TTC549 (cell line): ENCODE data around the gene UNC93B1.
"Not testable (repeated sequence)": the region's sequence is repeated elsewhere in the genome, so short reads cannot be mapped to it uniquely, and the experiment has no call there.

Experiments
- FAIRE-seq: peaks from 2 replicates; lab custom pipeline; 2012; peaks lifted over from hg19 to GRCh38; lab: Jason Lieb, UNC

The UNC93B1 gene

DNA sequence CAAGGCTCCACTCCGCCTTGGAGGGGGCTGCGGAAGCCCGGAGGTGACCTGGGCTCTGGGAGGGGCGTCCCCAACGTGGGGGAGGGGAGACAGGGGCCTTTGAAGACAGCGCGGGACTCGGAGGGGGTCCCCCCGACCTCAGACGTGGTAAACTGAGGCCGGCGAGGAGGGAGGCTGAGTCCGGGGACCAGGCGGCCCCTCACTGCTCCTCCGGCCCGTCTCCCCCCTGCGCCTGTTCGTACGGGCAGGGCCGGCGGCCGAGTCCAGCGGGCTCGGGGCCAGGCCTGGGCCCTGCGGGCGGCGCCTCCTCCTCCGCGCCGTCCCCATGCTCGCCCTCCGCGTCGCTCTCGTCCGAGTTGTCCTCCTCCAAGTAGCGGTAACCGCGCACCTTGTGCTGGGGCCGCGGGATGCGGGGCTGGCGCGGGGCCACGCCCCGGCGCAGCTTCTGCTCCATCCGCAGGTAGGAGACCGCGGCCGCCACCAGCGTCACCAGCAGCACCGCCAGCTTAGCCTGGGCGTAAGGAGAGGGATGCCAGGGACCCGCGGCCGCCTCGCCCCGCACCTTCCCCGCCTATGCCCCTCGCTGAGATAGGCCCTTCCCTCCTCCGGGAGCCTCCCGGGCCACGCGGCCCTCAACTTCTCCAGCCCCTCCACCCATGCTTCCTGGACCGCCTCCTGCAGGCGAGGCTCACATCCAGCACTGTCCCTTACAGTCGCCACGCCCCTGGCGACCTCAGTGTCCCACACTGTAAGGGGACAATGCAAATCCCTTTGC is 12.4 kb downstream of the UNC93B1 start:
- not testable (repeated sequence) for FAIRE-seq

DNA sequence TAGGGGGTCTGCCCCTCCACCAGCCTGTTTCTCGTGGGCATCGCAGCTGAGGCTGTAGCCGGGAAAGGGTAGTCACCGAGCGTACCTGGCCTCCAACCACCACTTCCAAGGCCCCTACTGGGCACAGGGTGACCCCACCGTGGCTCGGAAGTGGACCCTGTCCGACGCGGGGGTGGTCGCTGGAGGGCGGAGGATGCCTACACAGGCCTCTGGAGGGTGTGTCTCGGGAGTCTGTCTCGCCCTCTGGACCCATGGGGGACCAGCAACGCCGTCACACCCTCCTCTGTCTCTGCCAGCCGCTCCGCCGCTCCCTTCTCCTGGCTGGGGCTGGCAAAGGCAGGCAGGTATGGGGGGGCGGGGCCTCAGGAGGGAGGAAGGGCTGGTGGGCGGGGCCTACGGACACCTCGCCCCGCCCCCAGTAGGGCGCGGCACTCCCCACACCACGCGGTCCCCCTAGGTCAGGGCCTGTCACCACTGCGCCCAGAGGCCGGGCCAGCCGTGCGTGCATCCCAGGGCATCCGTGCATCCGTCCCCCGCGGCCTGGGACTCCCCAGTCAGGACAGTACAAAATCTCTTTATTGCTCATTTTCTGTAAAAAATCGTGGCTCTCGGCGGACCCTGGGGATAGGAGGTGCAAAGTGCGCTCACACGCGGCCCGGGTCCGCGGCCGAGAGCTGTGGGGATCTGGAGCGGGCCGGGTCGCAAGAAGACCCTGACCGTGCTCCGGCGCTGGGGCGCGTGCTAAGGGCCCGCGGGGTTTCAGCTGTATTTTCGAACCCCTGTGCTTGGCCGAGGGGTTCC is 13.2 kb downstream of the UNC93B1 start:
- not testable (repeated sequence) for FAIRE-seq

DNA sequence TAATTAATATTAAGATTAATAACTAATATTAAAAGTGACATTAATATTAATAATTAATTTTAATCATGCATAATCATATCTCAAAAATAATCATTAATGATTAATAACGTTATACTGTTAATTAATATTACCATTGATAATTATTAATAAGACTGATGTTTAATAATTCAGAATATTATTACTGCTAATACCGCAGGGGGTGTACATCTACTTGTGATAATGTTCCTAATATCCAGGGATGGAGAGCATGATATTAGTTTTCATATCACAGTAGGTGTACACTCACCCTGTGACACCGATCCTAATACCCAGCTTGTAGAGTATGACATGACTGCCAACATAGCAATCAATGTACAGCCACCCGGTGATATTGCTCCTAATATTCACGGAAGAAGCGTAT is 18.6 kb downstream of the UNC93B1 start:
- not testable (repeated sequence) for FAIRE-seq

DNA sequence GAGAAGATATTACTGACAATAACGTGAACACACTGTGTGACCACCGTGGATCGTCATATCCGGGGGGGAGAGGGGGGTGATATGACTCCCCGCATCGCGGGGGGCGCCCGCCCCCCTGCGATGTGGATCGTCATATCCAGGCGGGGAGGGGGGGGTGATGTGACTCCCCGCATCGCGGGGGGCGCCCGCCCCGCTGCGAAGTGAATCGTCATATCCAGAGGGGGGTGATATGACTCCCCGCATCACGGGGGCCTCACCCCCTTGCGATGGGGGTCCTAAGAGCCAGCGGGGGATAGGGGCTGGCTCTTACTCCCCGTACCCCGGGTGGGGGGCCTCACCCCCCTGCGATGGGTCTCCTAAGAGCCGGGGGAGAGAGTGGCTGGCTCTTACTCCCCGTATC is 19.9 kb downstream of the UNC93B1 start:
- FAIRE-seq, result no peak

DNA sequence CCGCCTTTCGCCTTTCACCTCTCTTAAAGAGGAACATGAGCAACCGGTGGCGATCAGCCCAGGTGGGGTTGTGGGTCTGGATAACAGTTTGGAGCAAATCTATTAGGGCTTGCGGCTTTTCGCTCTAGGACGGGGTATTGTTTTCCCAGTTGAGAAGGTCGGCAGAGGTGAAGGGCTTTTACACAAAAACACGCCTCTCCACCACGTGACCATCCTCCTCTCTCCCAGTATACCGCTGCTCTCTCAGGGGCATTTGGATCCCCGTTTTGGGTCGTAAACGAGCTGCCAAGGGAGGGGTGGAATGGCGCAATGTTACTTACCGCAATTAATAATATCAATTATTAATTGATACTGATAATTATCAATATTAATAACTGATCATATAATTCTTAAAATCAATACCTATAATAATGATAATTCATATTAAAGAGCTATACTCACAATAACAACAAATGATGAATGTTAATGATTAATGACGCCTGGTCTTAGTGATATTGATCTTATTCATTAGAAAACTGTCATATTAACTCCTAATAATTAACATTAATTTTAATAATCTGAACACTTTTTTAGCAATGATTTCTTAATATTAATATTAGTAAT is 21.5 kb downstream of the UNC93B1 start:
- FAIRE-seq, result not testable (repeated sequence)

DNA sequence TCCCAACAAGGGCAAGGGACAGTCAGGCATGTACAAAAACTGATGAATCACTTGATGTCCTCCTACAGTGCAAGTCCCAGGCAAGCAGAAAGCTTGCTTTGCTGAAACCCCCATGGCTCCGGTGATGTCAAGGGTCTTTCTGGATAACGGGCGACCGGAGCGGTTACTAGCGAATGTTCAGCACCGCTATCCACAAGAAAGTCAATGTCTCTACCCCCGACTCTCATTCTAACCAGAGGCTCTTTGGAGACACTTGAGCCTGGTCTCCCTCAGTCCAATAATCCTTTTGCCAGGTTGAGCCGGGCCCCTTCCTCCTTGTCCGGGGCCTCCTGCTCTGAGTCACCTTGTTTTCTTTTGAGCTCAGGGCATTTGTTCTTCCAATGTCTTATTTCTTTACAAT is 22.7 kb downstream of the UNC93B1 start:
- not testable (repeated sequence) for FAIRE-seq

DNA sequence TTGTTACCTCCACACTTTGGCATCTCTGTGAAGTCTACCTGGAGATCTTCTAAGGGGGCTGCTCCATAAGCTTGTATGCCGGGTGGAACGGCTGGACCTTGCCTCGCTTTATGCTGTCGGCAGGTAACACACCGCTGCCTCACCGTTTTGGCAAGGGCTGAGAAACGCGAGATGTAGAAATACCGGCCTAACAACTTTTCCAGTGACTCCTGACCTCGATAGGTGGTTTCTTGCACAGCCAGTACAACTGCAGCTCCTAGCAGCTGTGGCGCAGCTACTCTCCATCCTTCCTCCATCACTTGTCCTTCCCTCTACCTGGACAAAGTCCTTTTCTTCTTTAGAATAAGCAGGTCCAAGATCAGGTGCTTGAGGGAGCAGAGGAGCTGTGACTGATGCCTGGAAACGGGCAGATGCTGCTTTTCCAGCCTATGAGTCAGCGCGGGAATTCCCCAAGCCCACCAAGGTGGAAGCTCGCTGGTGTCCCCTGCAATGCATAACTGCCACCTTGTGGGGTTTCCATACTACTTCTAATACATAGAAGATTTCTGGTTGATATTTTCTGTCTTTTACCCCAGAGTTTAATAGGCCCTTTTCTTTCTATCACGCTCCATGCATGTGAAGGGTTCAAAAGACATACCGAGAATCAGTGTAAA is 25.0 kb downstream of the UNC93B1 start:
- FAIRE-seq, result not testable (repeated sequence)

DNA sequence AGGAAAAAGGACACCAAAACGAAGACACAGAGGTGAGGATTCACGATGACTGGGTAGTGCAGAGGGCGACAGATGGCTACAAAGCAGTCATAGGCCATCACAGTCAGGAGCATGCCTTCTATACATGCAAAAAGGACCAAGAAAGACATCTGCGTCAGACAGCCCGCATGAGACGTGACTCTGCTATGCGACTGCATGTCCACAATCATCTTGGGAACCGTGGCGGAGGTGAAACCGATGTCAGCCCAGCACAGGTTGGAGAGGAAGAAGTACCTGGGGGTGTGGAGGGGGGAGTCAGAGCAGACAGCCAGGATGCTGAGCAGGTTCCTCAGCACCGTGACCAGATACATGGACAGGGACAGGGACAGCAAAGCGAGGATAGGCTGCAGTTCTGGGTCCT is 29.2 kb downstream of the UNC93B1 start:
- not testable (repeated sequence) for FAIRE-seq

DNA sequence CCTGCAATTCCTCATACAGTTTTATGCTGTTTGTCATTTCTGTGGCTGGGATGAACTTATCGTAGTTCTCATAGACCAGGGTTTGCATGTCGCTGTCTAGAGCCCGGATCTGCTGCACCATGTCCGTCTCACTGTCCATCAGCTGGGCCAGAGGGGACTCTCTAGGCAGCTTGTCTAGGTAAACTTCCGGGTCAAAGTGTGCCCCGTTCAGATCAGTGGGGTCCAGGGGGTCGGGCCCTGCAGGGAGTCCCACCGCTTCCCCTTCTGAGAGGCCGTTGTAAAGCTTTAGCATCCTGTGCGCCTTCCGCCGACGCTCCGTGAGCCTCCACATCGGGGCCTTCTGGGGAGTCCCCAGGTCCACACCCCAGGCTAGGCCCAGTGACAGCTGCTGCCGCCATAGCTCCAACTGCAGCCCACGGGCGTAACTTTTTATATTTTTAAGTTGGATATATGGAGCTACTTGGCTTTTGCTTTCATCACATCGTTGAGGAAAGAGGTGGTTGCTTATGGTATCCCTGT is 38.0 kb downstream of the UNC93B1 start:
- FAIRE-seq, result not testable (repeated sequence)

DNA sequence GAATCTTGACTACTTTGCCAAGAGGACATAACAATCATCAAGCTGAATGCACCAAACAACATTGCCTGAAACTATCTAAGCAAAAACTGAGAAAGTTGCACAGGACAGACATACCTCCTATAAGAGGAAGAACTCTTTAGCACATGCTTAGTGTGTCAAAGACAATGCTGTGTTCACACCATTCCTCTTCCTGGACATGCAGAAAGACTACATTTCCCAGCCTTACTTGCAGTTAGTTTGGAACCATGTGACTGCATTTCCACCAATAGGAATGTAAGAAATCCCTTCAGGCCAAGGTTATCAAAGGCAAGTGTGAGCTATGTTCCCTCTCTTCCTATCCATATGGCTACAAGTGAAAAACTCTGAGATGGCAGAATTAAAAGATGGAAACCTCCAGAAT is 39.2 kb downstream of the UNC93B1 start:
- FAIRE-seq, result not testable (repeated sequence)

DNA sequence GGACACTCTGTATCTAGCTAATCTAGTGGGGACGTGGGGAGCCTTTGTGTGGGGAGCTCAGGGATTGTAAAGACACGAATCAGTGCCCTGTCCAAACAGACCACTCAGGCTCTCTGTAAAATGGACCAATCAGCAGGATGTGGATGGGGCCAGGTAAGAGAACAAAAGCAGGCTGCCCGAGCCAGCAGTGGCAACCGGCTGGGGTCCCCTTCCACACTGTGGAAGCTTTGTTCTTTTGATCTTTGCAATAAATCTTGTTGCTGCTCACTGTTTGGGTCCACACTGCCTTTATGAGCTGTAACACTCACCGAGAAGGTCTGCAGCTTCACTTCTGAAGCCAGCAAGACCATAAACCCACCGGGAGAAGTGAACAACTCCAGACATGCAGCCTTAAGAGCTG is 40.0 kb downstream of the UNC93B1 start:
- not testable (repeated sequence) for FAIRE-seq

DNA sequence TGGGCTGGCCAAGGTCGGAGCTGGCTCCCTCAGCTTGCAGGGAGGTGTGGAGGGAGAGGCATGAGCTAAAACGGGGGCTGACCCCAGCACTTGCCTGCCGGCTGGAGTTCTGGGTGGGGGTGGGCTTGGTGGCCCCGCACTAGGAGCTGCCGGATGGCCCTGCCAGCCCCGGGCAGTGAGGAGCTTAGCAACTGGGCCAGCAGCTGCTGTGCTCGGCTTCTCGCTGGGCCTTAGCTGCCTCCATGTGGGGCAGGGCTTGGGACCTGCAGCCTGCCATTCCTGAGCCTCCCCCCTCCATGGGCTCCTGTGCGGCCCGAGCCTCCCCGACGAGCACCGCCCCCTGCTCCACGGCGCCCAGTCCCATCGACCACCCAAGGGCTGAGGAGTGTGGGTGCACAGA is 40.7 kb downstream of the UNC93B1 start:
- not testable (repeated sequence) for FAIRE-seq

DNA sequence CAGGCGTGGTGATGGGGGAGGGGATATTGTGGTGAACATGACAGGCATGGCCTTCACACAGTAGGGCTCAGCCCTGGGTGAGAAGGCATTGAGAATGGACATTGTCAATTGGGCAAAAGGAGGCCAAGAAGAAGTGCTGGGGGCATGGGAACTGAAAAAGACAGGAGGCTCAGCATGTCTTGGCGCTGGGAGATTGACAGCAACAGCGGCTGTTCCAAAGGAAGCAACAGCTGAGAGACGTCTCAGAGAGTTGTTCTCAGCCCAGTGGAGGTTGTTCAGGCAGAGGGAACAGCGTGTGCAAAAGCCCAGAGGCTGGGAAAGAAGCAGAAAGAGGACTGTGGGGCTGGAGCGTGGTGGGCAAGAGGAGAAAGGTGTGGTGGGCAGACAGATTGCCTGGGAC is 47.7 kb downstream of the UNC93B1 start:
- FAIRE-seq, result not testable (repeated sequence)

DNA sequence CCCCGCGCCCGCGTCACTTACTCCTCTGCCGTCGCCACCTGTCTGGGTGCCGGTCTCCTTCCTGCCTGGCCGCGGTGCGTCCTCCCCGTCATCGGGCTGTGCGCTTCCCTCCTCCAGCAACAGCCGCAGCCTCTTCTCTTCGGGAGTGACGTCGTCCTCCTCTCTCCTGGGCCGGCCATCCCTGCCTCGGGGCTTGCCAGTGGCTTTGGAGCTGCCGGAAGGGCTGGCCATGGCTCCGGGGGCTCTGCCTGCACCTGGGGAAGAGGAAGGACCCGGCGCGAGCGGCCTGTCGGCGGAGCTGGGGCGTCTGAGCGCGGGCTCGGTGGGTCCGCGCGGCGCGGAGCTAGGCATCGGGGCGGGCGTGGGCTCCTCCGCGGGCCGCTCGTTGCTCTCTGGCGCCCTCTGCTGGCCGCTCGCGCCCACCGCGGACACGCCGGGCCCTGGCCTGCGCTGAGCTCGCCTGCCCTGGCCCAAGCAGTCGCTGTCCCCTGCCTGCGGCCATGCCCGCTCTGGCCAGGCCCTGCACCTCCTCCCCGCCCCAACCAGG is 48.4 kb downstream of the UNC93B1 start:
- not testable (repeated sequence) for FAIRE-seq

DNA sequence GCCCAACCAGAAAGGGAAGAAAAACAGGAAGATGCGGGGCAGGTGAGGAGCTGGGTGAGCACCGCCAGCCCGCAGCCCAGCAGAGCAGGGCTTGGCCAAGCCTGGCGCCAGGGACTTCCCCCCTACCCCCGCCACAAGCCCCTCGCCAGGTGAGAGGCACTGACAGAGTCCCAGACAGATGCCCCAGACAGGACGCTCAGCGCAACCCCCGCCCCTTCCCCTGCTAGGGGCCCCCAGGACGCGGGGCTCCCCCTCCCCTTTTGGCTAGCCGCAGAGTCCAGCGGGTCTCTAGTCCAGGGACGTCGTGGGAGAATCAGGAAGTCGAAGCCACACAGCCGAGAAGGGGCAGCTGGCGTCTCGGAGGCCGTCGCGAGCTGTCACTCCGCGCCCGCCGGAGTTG is 48.9 kb downstream of the UNC93B1 start:
- FAIRE-seq, result not testable (repeated sequence)

DNA sequence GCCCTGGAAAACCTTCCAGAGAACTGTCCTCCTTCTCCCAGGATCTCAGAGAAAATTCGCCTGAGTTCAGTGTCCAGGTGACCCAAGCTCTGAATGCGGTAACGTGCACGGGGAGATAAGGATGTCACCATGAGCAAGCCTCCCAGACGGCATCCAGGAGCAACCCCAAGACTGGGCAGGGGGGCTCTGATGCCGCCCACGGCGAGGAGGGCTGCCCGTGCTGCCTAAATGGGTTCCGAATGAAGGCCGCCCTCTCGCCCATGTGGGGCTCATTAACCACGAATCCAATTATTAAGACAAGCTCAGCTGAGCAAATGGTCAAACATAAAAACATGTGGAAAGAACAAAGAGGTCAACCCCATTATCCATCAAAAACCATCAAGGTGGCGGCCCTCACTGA is 49.6 kb downstream of the UNC93B1 start:
- not testable (repeated sequence) for FAIRE-seq

DNA sequence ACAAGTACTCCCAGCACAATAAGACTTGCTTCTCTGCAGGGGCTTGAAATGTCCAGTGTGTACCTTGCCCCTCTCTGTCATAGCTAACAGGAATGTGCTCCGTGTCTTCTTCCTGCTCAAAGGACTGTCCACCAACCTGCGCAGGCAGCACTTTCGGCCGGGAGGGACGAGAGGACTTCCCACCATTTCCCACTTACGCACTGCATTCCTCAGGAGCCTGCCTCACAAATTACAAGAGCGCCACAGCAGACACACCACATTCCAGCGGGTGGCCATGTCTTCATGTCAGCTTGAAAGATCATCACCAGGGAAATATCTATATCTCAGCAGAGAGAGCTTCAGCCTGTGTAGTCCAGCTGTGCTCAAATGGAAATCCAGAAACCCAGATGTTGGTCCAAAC is 53.2 kb downstream of the UNC93B1 start:
- not testable (repeated sequence) for FAIRE-seq

DNA sequence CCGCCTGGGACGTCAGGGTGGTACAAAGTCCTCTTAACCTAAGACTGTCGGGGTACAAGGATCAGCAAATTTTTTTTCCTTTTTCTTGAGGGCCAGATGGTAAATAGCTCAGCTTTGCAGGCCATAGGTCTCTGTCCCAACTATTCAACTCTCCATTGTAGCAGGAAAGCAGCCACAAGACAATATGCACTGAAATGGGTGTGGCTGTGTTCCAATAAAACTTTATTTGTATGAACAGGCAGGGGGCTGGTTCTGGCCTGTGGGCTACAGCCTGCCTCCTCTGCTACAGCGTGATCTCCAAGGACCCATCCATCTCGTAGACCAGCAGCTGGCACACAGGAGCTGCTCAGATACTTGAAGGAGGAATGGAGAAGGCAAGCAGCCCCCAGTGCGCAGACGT is 56.1 kb downstream of the UNC93B1 start:
- FAIRE-seq, result not testable (repeated sequence)

DNA sequence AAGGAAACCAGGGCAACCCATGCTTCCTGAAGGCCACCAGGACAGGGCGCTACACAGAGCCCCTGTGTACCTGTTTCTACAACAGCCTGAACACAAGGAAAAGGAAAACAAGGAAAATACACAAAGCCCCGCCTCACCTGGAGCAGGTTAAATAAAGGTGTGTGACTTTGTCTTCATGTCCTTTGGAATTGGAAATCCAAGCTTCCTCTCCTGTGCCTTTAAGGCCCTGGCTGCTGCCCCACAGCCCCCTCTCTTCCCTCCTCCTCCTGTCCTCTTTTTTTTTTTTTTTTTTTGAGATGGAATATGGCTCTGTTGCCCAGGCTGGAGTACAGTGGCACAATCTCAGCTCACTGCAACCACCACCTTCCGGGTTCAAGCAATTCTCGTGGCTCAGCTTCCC is 57.5 kb downstream of the UNC93B1 start:
- not testable (repeated sequence) for FAIRE-seq

DNA sequence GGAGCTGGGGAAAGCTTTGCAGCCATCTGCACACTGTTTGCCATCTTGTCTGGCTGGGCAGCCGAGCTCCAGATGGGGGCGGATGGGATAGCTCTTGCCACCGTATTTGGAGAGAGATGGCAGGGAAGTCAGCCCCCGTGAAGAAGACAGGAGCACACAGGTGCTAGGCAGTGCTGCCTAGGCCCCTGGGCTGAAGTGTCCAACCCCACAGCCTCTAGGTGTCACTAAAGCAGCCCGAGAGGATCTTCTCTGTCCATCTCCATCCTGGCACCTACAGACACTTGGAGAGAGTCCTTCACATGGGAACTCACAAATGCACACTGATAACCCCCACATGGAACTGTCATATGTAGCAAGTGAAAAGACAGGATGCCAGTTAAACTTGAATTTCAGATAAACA is 60.5 kb downstream of the UNC93B1 start:
- FAIRE-seq, result not testable (repeated sequence)
